SU-DHL-6 (cell line): ENCODE measurements around the gene NID2.

Experiments used
- EZH2phosphoT487 ChIP-seq: fragments of 200-600 bp; sonication (generic), shearing (Covaris generic); conservative IDR thresholded peaks from 2 replicates; pipeline ENCODE4 v1.6.1; 2018; ENCODE audit warnings: mild to moderate bottlenecking, antibody characterized with exemption, low read length, moderate library complexity, mixed read lengths
- TF ChIP-seq, protein P1 (sequence below): fragments of 200-600 bp; sonication (generic); IDR thresholded peaks from one replicate; pipeline ENCODE4 v1.5.1; 2017; ENCODE audit warnings: antibody characterized with exemption, mild to moderate bottlenecking, low read length, moderate library complexity; ENCODE audit not compliant: insufficient read depth, poor library complexity, severe bottlenecking

DNA sequence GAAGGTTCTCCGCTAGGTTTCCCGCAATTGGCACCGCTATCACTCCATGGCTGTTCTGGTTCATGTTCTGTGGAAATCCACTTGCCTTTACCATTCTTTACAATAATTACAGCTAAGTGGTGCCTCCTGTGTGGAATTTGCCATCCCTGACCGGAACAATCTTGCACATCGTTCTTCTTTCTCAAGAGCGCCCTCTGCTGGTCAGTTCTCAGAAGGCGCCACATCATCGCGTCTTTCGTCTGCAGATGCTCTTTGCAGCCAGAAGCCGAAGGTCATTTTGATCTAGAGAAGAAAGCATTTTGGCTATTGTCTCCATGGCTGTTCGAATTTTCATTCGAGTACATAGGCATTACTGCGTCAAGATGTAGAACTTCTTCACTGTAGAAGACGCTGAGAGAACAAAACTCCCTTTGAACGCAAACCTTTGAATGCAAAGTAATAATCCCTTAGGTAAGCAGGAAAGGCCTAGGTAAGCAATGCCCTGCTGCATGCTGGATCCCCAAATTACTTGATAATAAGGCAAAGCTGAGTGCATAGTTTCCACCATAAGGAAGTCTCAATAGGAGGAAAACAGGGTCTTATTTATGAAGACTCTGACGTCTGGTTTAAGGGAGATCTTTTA lies 89.7 kb downstream of the NID2 start:
- TF ChIP-seq, protein P1, sequence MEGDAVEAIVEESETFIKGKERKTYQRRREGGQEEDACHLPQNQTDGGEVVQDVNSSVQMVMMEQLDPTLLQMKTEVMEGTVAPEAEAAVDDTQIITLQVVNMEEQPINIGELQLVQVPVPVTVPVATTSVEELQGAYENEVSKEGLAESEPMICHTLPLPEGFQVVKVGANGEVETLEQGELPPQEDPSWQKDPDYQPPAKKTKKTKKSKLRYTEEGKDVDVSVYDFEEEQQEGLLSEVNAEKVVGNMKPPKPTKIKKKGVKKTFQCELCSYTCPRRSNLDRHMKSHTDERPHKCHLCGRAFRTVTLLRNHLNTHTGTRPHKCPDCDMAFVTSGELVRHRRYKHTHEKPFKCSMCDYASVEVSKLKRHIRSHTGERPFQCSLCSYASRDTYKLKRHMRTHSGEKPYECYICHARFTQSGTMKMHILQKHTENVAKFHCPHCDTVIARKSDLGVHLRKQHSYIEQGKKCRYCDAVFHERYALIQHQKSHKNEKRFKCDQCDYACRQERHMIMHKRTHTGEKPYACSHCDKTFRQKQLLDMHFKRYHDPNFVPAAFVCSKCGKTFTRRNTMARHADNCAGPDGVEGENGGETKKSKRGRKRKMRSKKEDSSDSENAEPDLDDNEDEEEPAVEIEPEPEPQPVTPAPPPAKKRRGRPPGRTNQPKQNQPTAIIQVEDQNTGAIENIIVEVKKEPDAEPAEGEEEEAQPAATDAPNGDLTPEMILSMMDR: peak; percentile 96
- TF ChIP-seq EZH2phosphoT487: no peak
